GM12875 (cell line): ENCODE measurements around the gene DDX3X.
"Not testable (repeated sequence)": the region's sequence is repeated elsewhere in the genome, so short reads cannot be mapped to it uniquely, and the experiment has no call there.

Experiments
- H3K4me3 ChIP-seq: one replicate; pipeline ENCODE4 v1.5.1; 2011; ENCODE audit warnings: low read depth, low read length, control low read depth
- CTCF ChIP-seq: IDR thresholded peaks from 2 replicates; pipeline ENCODE4 v1.5.1; 2011; ENCODE audit warnings: low read depth, mild to moderate bottlenecking, control low read depth, inconsistent platforms, low read length, moderate library complexity, borderline replicate concordance; ENCODE audit not compliant: insufficient read depth

Gene DDX3X

GRCh38 chrX:41314204-41314603 is 19.8 kb upstream of the DDX3X start:
- no peak overlapping the region for H3K4me3 ChIP-seq
- no peak for TF ChIP-seq CTCF

GRCh38 chrX:41314881-41315280 is 19.1 kb upstream of the DDX3X start:
- TF ChIP-seq CTCF = no peak
- H3K4me3 ChIP-seq = no peak overlapping the region

- not testable (repeated sequence) for H3K4me3 ChIP-seq
Measured at GRCh38 chrX:41316266-41316665, 17.7 kb upstream of the DDX3X start.

- TF ChIP-seq CTCF = no peak
- H3K4me3 ChIP-seq = no peak overlapping the region
Measured at GRCh38 chrX:41317477-41318208, 16.3 kb upstream of the DDX3X start.

GRCh38 chrX:41320393-41320792 is 13.6 kb upstream of the DDX3X start:
- H3K4me3 ChIP-seq = no peak overlapping the region
- TF ChIP-seq CTCF = no peak

GRCh38 chrX:41322821-41323603 is 10.9 kb upstream of the DDX3X start:
- TF ChIP-seq CTCF = no peak
- no peak overlapping the region for H3K4me3 ChIP-seq

GRCh38 chrX:41326431-41326830 is 7.5 kb upstream of the DDX3X start:
- H3K4me3 ChIP-seq = no peak overlapping the region
- TF ChIP-seq CTCF = no peak
